Lower leg skin (tissue), 4 donors: ENCODE measurements around the gene NXPH3. TPM values are rescaled to one million over a fixed set of nuclear protein-coding genes. Genes with fewer than 3 reads are reported as not detected.

ENCODE experiments used
- DNase-seq, 2 donors: peaks; one replicate each; pipeline ENCODE4 v3.0.0-alpha.2; 2019; ENCODE audit warnings: low spot score in 2 of 2
- H3K4me3 ChIP-seq: fragments of 200-600 bp; sonication (generic); 2 replicates; pipeline ENCODE4 v1.5.1; 2017; ENCODE audit warnings: mild to moderate bottlenecking, low read depth; ENCODE audit not compliant: poor library complexity, severe bottlenecking
- CTCF ChIP-seq, 3 donors: fragments of 450-650 bp; IDR thresholded peaks; one replicate each; pipeline ENCODE4 v1.5.1; 2016; ENCODE audit warnings: antibody characterized with exemption in 3 of 3, mild to moderate bottlenecking in 3 of 3, moderate library complexity in 2 of 3
- POLR2A ChIP-seq, 2 donors: fragments of 450-650 bp; IDR thresholded peaks; one replicate each; pipeline ENCODE4 v1.6.1; 2016 to 2017; ENCODE audit warnings: antibody characterized with exemption in 2 of 2, mild to moderate bottlenecking in 1 of 2, moderate library complexity in 1 of 2
- WGBS, 2 donors: methylation state at CpG; one replicate each; pipeline ENCODE4 v1.1.5; 2018; 5-methylcytosine and 5-hydroxymethylcytosine counted together
- intact Hi-C: fragments of 100-400 bp; cut with DNase I; formaldehyde crosslinking; loops from one replicate; pipeline ENCODE4 v1.15.0; 2023; ENCODE audit warnings: low total_unique reads
- total RNA-seq, 4 donors: library from RNA; depleted of rRNA; stranded (reverse); fragments of >200 nt; gene quantifications; one replicate each; pipeline ENCODE4 v1.1.0, GENCODE V29; 2016

NXPH3 gene
- total RNA-seq, 4 donors from 2014 or later, result 0.34 to 6.6 (median 2.7) TPM

GRCh38 chr17:49602783-49603182 is 27.1 kb downstream of the NXPH3 start:
- no peak overlapping the region for H3K4me3 ChIP-seq
- TF ChIP-seq POLR2A (IDR thresholded peaks at IDR 0.05) (no peak), CTCF (IDR thresholded peaks at IDR 0.05) (no peak)
- intact Hi-C loops, result no loop called here
- DNase-seq, result no peak

GRCh38 chr17:49603238-49603637 is 27.6 kb downstream of the NXPH3 start:
- intact Hi-C loops, result no loop called here
- DNase-seq, result no peak
- no peak overlapping the region for H3K4me3 ChIP-seq
- no peak for TF ChIP-seq CTCF (IDR thresholded peaks at IDR 0.05)
- no peak for TF ChIP-seq POLR2A (IDR thresholded peaks at IDR 0.05)
- 46 to 48% methylated on average over 3 of the region's 3 CpGs for WGBS, 2 donors

GRCh38 chr17:49603720-49604119 is 28.0 kb downstream of the NXPH3 start:
- TF ChIP-seq POLR2A (IDR thresholded peaks at IDR 0.05) (no peak), CTCF (IDR thresholded peaks at IDR 0.05) (no peak)
- intact Hi-C loops, result no loop called here
- H3K4me3 ChIP-seq, result no peak overlapping the region
- WGBS, 2 donors, result 72 to 73% methylated on average over 2 of the region's 2 CpGs
- no peak for DNase-seq

GRCh38 chr17:49604314-49604869 is 28.7 kb downstream of the NXPH3 start:
- TF ChIP-seq POLR2A (IDR thresholded peaks at IDR 0.05), result no peak
- no peak for TF ChIP-seq CTCF (IDR thresholded peaks at IDR 0.05)
- no peak for DNase-seq
- intact Hi-C loops, result no loop called here
- H3K4me3 ChIP-seq, result no peak overlapping the region
- WGBS, 2 donors, result 95 to 97% methylated on average over 7 of the region's 7 CpGs

- intact Hi-C loops, result no loop called here
- DNase-seq, result no peak
- no peak overlapping the region for H3K4me3 ChIP-seq
- WGBS, 2 donors, result 66 to 79% methylated on average over 5 of the region's 5 CpGs
- TF ChIP-seq POLR2A (IDR thresholded peaks at IDR 0.05) (no peak), CTCF (IDR thresholded peaks at IDR 0.05) (no peak)
These were observed 35.4 kb downstream of the NXPH3 start for GRCh38 chr17:49610883-49611584.

GRCh38 chr17:49612726-49613125 is 37.1 kb downstream of the NXPH3 start:
- intact Hi-C loops, result no loop called here
- TF ChIP-seq POLR2A (IDR thresholded peaks at IDR 0.05) (no peak), CTCF (IDR thresholded peaks at IDR 0.05) (no peak)
- H3K4me3 ChIP-seq, result no peak overlapping the region
- WGBS, 2 donors, result 58 to 72% methylated on average over 1 of the region's 1 CpG
- DNase-seq, result no peak
